ENCODE results near the gene RAD9A.

DNA sequence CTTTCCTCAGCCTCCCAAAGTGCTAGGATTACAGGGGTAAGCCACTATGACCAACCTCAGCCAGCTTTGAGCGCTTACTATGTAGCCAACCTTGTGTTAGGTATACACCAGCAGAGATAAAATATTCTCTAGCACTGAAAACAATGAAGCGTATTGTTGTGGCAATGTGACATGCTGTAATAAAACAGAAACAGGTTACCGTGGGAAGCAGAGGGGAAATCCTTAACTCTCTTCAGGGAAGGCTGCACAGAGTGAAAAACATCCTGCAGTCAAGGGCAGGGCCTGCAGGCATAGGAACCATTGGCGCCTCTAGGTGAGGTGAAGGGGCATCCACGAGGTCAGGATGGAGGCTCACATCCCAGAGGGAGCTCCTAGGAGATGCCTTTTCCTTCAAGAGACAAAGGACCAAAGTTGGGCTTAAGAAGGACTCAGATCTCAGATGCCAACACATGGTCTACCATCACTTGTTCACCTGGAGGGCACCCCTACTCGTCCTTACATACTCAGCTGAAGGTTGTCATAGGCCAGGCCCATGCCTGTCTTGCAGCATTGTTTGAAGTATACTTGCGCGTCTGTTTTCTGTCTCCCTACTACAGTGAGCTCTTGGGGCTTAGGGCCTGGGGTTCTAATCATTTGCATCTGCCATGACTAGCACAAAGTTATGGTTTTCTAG lies 46.4 kb upstream of the RAD9A start:
- TF ChIP-seq CTCF (IDR thresholded peaks at IDR 0.05) (no peak), POLR2AphosphoS5 (IDR thresholded peaks at IDR 0.05) (no peak), POLR2A (IDR thresholded peaks at IDR 0.05) (no peak)

Measured in breast epithelium (tissue), 3 donors.